BJ (cell line): Measurements from ENCODE around the gene DIAPH1. TPM values are rescaled to one million over a fixed set of nuclear protein-coding genes. Genes with fewer than 3 reads are reported as not detected.
"Not testable (repeated sequence)": the region's sequence is repeated elsewhere in the genome, so short reads cannot be mapped to it uniquely, and the experiment has no call there.

Source experiments
- CTCF ChIA-PET: fragments of 350-600 bp; formaldehyde crosslinking; extraction: SDS; loops from one replicate; lab custom pipeline; 2021; ENCODE audit warnings: antibody characterized with exemption, inconsistent platforms; lab: Yijun Ruan, JAX
- POLR2A ChIA-PET: fragments of 300-600 bp; sonication (Branson Sonifier 250); formaldehyde crosslinking; extraction: SDS; loops from one replicate; lab custom pipeline; 2021; ENCODE audit warnings: antibody characterized with exemption; lab: Charles Lee
- DNase-seq: peaks from one replicate; pipeline ENCODE4 v3.0.0-alpha.2; 2011; ENCODE audit warnings: low read depth
- H3K27me3 ChIP-seq: 2 replicates; pipeline ENCODE4 v1.6.0; 2011; ENCODE audit warnings: low read length; ENCODE audit not compliant: control insufficient read depth, insufficient read depth
- H3K36me3 ChIP-seq: 2 replicates; pipeline ENCODE4 v1.5.1; 2011; ENCODE audit warnings: low read length; ENCODE audit not compliant: control insufficient read depth, insufficient read depth
- H3K4me3 ChIP-seq: 2 replicates; pipeline ENCODE4 v1.5.1; 2011; ENCODE audit warnings: low read depth, mild to moderate bottlenecking, control low read depth, low read length
- polyA plus RNA-seq: library from polyadenylated mRNA; depleted of rRNA; stranded (reverse); fragments of >200 nt; gene quantifications from 2 replicates; pipeline ENCODE4 v1.2.3, GENCODE V29; 2011
- TF ChIP-seq, protein P1 (sequence below): IDR thresholded peaks from 2 replicates; pipeline ENCODE4 v1.5.1; 2011; ENCODE audit warnings: low read depth, mild to moderate bottlenecking, control low read depth, inconsistent platforms, low read length, moderate library complexity; ENCODE audit not compliant: insufficient read depth

The DIAPH1 gene
- polyA plus RNA-seq, 1 experiment: 36.6 TPM

DNA sequence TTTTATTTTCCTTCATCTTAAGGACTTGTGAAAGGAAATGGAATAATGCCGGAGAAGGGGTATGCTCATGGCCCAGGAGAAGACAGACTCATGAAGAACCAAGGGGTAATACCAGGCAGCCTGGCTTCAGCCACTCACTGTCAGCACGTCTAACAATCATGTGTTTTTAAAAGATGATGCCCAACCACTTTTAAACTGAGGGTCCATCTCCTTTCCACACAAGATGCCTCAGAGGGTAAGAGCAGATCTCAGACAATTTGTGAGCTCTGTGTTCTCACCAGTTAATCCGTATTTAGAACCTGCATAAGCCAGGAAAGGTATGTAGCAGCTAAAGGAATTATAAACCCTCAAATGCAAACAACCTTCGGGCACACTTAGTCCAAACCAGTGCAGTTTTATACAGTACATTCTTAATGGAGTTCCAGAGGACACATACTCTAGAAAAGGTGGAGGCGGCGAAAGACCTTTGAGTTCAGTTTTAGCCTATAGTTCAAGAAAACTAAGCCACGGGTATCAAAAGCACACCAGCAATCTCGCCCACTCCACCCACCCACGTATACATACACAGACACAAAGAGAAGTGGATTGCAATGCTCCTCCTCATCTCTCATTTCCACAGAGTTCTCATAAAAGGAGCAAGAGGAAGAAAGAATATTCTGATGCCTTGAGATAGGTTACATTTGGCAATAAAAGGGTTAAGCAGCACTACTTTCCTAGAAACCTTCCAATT, 2.6 kb downstream of the DIAPH1 start:
- H3K27me3 ChIP-seq: no peaks in the 10 kb centered on the region
- POLR2A ChIA-PET: no interaction called here
- TF ChIP-seq, protein P1, sequence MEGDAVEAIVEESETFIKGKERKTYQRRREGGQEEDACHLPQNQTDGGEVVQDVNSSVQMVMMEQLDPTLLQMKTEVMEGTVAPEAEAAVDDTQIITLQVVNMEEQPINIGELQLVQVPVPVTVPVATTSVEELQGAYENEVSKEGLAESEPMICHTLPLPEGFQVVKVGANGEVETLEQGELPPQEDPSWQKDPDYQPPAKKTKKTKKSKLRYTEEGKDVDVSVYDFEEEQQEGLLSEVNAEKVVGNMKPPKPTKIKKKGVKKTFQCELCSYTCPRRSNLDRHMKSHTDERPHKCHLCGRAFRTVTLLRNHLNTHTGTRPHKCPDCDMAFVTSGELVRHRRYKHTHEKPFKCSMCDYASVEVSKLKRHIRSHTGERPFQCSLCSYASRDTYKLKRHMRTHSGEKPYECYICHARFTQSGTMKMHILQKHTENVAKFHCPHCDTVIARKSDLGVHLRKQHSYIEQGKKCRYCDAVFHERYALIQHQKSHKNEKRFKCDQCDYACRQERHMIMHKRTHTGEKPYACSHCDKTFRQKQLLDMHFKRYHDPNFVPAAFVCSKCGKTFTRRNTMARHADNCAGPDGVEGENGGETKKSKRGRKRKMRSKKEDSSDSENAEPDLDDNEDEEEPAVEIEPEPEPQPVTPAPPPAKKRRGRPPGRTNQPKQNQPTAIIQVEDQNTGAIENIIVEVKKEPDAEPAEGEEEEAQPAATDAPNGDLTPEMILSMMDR: no peak
- H3K4me3 ChIP-seq: no peak overlapping the region
- CTCF ChIA-PET: interaction anchor here (0.8 to 13.1 kb wide), 6 partner anchors 8 to 25 kb away, joined by 3 to 270 read pairs (median 8); partner anchors contain the start of gene RELL2
- DNase-seq: no peak
- peaks cover 4% of the 10 kb centered on the region; the same call in 1 of the 2 replicates for H3K36me3 ChIP-seq

DNA sequence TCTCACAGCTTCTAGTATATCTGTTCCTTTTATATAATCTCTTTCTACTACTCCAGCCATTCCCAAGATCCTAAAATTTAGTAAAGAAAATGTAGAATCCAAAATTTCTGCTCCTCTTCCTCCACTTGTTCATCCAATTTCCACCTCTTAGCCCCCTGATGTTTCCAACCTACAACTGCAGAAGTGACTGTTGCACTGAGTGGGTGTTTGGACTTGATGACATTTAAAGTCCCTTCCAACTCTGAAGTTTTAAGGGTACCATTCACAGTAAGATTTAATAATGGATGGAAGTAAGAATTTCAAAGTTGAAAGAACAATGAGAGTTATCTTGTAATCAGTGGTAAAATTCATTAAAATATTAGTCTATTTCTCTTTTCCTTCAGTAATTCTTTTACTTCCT, 5.5 kb downstream of the DIAPH1 start:
- CTCF ChIA-PET: interaction anchor here (1.5 to 13.1 kb wide), 2 partner anchors 9 to 23 kb away, joined by 4 to 270 read pairs; no protein-coding TSS in a partner anchor
- TF ChIP-seq, protein P1: no peak
- Histone ChIP-seq H3K27me3 (no peaks in the 10 kb centered on the region), H3K4me3 (no peak overlapping the region), H3K36me3 (no peaks in the 10 kb centered on the region)
- POLR2A ChIA-PET: no interaction called here
- DNase-seq: no peak

DNA sequence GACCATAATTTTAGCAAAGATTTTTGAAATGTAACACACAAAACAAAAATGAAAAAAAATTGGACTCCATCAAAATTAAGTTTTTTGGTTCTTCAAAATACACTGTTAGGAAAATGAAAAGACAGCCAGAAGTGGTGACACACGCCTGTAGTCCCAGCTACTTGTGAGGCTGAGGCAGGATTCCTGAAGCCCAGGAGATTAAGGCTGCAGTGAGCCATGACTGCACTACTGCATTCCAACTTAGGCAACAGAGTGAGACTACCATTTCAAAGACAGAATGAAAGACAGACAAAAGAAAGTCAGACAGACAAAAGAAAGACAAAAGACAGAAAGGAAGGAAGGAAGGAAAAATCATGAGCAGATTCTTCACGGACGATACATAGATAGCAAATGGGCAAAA, 7.5 kb downstream of the DIAPH1 start:
- ChIA-PET CTCF (no interaction called here), POLR2A (no interaction called here)
- Histone ChIP-seq H3K4me3 (no peak overlapping the region), H3K36me3 (no peaks in the 10 kb centered on the region), H3K27me3 (no peaks in the 10 kb centered on the region)
- TF ChIP-seq, protein P1: no peak
- DNase-seq: no peak

DNA sequence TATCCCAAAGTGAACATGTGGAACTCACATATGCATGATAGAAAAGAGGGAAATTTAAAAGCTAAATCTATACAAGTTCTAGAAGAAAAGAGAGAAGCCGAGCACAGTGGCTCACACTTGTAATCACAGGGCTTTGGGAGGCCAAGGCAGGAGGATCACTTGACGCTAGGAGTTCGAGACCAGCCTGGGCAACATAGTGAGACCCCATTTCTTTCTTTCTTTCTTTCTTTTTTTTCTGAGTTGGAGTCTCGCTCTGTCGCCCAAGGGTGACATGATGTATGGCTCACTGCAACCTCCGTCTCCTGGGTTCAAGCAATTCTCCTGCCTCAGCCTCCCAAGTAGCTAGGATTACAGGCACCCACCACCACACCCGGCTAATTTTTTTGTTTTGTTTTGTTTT, 8.9 kb downstream of the DIAPH1 start:
- not testable (repeated sequence) for DNase-seq
- CTCF ChIA-PET: interaction anchor here (1.6 to 3.5 kb wide), 2 partner anchors 9 to 18 kb away, joined by 7 to 24 read pairs; partner anchors contain the start of gene DIAPH1

DNA sequence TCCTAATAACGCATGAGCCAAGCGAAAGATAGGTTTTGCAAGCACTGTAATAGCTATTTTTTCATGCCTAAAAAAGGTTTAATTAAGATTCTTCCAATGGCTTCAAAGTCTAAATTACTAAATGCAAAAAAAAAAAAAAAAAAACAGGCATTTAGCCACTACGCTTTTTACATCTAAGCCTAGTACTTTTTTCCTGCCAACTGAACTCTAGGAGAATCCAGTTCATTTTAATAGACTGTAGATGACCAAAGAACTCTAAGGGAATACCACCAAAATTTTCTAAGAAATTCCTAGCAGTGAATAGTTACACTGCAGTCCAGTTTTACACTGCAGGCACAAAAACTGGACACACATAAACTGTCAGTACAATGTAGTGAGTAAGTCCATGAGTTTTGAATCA, 9.8 kb downstream of the DIAPH1 start:
- ChIA-PET POLR2A (no interaction called here), CTCF (interaction anchor here (1.6 to 3.5 kb wide), 3 partner anchors 8 to 17 kb away, joined by 7 to 24 read pairs (median 11); partner anchors contain the start of gene DIAPH1)
- H3K27me3 ChIP-seq: no peaks in the 10 kb centered on the region
- TF ChIP-seq, protein P1: no peak
- no peak overlapping the region for H3K4me3 ChIP-seq
- no peak for DNase-seq
- H3K36me3 ChIP-seq: no peaks in the 10 kb centered on the region

More for the DNA sequence above, 8.9 kb downstream of the DIAPH1 start:
- H3K4me3 ChIP-seq, H3K27me3 ChIP-seq, H3K36me3 ChIP-seq: not testable (repeated sequence)
- POLR2A ChIA-PET: interaction anchor here (0.8 kb wide), 1 partner anchor 82 kb away, joined by 5 read pairs; no protein-coding TSS in a partner anchor
